ENCODE data around the gene MYZAP.

The MYZAP gene

DNA sequence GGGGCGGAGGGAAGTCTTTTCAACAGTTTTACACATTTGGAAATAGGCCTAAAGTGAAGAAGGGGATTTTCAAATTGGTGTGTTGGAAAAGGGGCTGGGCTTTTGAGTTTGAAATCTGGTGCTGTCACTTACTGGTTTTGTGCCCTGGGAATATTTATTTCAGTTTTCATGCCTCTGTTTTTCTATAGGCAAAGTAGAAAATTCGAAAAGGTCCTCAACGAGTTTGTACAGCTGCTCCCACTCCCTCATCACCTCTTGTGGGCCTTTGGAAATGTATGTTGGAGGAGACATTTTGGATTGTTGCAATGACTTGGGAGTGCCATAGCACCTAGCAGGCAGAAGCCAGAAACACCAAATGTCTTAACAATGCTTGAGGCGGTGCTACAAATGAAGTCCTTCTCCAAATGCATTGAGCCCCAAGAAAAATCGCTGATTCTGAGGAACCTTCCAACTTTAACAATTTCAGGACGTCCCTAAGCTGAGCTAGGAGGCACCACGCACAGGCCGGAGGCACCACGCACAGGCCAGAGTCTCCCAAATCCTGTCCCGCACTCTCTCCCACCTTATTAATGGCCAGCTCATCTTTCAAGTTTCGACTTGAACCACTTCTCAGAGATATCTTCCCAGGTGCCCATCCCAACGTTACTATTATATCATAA is 114.2 kb downstream of the MYZAP start:
- no peak for DNase-seq

DNA sequence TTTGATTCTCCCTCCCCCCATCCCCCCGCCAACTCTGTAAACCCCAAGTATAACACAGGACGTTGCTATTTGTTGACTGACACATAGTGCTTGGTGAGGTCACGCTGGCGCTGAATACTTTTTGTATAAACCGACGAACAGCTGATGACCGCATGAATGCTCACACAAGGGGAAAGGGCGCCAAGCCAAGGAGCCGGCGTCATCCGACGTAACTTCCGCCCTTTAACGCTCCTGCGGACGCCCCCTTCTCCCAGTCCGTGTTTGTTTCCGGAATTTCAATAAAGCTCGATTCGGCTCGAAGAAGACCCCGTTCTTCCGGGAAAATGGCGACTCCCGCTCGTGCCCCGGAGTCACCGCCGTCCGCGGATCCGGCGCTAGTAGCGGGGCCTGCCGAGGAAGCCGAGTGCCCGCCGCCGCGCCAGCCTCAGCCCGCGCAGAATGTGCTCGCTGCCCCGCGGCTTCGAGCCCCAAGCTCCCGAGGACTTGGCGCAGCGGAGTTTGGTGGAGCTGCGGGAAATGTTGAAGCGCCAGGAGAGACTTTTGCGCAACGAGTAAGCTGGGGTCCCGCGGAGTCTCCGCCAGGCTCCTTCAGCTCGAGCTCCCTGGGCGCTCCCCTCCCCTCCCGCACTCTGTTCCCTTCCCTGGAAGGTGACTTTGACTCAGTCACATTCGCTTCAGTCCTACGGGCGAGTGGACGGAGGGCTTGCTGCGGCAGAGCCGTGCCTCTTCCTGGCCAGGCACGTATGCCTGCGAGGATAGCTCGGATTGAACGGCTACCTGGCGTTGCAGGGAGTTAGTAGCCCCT is 114.9 kb downstream of the MYZAP start, which contains the start of gene POLR2M:
Gene POLR2M, plus strand, starts transcription at position 310 of the 805 bp plus-strand sequence. Its CDS starts 129 bp downstream, at position 439.
- peak; percentile 94 for DNase-seq

DNA sequence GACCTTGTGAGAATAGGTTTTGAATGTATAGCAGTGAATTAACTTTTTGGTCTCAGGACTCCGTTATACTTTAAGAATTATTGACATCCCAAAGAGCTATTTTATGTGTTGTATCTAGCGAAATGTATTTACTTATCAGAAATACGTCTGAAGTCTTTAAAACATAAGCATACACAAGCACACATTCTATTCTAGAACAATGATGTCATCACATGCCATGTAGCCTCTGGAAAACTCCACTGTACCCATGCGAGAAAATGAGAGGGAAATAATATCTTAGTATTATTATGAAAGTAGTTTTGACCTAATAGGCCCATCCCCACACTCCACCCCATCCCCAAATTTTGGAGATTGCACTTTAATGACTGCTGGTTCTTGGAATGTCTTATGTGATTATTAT is 116.3 kb downstream of the MYZAP start:
- DNase-seq = no peak

DNA sequence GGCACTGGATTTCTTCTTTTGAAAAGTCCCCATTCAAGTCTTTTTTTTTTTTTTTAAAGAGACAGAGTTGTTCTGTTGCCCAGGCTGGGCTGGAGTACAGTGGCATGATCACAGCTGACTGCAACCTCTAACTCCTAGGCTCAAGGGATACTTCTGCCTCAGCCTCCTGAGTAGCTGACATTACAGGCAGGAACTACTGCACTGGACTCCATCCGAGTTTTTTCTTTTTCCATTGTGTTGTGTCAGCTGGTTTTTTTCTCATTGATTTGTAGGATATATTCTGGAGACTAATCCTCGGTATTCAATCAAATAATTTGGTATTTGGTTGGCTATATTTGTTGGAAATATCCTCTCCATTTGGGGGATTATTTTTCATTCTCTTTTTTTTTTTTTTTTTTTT is 126.6 kb downstream of the MYZAP start:
- no peak for DNase-seq

DNA sequence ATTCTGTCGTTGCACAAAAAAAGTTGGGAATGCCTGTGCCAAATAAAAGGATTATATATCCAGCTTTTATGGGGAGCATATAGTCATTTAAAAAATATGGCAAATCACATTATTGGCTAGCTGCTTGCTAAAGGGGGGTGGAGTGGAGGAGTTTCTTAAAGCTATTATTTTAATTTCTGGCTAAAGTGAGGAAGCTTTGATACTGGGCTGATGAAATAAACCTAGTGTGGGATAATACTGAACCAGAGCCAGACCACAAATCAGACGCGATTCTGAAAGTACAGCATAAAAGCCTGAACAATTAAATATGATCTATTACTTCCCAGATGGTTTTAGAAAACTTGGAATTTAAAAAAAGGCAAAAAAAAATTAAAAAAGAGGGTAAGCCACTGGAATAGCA is 129.2 kb downstream of the MYZAP start:
- DNase-seq = no peak

DNA sequence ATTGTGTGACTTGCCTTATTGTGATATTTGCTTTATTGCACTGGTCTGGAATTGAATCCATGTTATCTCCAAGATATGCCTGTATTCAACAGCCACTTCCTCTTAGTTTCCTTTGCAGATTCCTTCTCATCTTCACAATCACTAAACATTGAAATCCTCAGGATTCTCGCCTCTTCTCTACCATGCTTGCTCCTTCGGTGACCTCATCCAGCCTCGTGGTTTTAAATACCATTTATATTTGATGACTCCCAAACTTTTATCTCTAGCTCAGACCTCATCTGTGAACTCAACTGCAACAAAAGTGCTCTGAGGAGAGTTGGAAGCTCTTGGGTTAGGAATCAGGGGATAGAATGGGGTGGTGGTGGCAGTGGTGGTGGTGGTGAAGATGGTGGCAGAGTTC is 134.7 kb downstream of the MYZAP start:
- DNase-seq = no peak

DNA sequence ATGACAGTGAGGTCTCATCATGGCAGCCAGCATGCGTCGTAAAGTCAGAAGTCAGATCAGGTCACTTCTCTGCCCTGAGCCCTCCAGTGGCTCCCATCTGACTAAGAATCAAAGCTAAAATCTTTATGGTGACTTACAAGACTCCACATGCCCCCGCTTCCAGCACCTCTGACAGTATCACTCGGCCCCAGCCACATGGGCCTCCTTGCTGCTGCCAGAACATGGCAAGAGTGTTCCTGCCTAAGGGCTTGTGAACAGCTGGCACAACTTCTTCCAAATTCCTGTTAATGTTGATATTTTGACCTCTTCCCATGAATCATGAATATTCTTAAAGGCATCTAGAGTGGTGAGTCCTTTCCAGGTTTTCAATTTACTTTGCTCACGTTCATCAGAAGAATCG is 135.3 kb downstream of the MYZAP start:
- DNase-seq = no peak

DNA sequence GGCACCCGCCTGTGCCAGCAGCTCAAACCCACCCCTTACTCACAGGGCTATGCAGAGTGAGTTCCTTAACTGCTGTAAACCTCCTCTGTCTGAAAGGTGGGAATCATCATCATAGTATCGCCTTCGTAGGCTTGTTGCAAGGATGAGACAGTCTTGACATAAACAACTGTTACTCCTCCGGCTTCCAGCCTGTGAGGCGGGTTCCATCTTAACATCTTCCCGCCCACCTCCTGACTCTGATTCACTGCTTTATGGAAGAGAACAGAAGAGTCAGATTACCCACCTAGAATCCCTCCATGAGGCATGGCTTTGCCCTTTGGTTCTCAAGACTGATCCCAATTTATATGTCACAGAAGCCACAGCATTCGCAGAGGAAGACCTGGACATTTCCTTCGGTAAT is 136.7 kb downstream of the MYZAP start:
- DNase-seq = no peak

DNA sequence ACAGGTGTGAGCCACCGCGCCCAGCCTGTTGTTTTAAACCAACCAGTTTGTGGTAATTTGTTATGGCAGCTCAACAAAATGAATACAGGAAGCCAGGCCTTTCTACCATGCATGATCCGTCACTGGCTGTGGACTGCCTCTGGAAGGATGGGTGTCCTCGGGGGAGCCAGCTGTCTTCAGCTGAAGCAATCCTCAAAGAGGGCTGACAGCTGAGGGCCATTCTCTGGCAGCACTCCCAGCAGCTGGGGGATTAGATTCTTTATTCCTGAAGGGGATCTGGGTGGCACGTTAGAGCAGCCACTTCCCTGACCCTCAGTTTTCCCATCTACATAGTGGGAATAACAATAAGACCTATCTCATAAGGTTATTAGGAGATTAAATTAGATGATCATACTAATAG is 139.2 kb downstream of the MYZAP start:
- DNase-seq = no peak

DNA sequence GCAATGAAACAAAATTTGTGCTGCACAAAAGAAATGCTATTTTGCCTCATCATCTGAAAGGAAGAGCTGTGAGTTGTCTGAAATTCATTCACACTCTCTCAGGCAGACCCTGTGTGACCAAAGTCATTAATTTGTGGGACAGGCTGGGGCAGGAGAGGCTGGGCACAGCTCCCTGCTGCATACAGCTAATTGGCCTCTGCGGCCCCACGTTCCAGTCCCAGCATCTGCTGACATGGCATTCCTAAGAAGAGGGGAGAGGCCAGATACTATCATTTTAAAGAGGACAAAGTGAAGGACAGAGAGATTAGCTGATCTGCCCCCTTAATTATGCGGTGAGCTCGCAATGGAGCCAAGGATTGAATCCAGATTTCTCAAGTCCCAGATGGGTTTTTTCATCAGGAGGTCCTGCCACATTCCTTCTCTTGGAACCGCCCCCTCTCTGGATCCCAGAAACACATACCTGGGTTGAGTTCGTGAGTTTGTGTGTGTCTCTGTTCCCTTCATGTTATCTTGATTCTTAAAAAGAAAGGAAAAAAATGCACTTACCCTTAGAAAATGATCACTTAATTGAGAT is 139.9 kb downstream of the MYZAP start:
- no peak for DNase-seq

DNA sequence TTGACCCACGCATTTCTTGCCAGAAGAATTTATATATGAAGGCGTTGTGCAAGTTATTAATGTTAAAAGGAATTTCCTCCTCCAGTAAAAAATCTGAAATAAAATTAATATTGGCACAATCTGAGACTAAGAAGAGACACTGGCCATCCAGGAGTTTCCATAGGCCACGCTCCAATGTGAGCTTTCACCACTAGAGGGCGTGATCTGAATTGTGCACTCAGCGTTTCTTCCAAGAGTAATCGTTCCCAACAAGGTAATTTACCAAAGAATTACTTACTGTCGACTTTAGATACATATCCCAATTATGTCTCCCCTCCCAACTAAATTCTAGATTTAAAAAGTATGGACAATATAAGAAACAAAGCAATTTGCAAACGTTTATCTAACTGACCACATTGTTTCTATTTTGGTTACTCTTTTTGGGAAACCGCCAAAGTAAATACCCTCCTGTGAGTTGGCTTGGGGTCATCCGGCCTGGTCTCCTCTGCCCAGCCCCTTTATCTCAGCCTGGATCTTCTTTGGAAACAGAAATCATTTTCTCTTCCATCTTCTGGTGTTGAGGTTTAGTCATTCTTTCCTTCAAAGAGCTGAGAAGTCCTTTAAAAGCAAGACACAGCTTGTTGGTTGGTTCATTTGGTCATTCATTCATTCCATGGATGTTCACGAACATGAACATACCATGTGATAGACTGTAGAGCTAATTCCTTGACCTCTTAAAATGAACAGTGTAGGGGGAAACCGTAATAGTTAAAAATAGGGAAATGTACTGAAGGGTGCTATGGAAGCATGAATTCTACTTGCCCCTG is 141.0 kb downstream of the MYZAP start:
- peak; percentile 47 for DNase-seq

DNA sequence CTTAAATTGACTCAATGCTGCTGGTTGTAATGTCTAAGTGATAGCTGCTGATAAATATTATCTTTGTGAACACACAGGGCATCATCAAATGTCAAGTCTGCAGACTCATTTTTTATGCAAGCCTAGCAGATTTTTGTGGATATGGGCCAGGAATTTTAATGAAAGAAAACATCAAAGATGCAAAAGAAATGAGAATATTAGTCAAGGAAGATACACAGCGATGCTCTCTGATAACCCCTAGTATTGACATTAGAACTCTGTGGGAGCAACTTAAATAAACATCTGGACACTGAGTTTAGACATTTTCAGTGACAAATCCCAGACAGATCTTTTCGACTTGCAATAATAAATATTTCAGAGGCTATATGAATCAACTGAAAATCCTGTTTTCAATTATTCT is 143.2 kb downstream of the MYZAP start:
- no peak for DNase-seq
